HG02970 (cell line): ENCODE results near the gene WDR18.

Experiments
- ATAC-seq: cut with Tn5 transposase; IDR thresholded peaks from one replicate; pipeline ENCODE4 v1.9.1; 2021; ENCODE audit warnings: mild to moderate bottlenecking, moderate library complexity, moderate number of reproducible peaks; ENCODE audit not compliant: unreplicated experiment, low FRiP score

WDR18 gene

DNA sequence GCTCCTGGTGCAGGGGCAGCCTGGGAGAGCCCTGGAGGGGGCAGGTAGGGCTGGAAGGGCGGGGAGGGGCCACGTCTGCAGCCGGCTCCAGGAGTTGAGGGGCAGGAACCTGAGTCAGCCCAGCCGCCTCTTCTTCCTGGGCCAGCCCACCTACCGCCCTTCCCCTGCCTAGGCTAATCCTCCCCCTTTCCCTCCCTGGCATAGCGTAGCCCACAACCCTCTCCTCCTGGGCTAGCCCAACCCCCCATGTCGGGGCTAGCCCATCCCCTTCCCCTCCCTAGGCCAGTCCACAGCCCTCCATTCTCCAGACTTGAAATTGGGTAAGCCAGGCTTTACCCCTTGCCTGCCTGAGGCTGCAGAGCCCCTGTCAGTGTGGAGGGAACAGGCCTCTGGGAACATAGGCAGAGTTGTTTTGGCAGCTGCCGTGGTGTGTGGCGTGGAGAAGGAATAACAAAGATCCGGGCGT lies 20.6 kb upstream of the WDR18 start:
- ATAC-seq, result no peak

DNA sequence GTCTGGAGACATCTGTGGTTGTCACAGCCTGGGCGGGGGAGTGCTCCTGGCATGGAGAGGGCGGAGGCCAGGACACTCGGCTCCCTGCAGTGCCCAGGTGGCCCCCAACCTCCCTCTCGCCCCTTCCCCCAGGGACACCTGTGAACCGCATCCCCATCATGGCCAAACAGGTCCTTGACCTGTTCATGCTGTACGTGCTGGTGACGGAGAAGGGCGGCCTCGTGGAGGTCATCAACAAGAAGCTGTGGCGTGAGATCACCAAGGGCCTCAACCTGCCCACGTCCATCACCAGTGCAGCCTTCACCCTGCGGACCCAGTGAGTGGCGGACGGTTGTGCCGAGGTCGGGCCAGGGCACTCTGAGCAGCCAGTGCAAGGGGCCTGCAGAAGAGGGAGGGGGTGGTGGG lies 20.0 kb upstream of the WDR18 start:
- no peak for ATAC-seq

DNA sequence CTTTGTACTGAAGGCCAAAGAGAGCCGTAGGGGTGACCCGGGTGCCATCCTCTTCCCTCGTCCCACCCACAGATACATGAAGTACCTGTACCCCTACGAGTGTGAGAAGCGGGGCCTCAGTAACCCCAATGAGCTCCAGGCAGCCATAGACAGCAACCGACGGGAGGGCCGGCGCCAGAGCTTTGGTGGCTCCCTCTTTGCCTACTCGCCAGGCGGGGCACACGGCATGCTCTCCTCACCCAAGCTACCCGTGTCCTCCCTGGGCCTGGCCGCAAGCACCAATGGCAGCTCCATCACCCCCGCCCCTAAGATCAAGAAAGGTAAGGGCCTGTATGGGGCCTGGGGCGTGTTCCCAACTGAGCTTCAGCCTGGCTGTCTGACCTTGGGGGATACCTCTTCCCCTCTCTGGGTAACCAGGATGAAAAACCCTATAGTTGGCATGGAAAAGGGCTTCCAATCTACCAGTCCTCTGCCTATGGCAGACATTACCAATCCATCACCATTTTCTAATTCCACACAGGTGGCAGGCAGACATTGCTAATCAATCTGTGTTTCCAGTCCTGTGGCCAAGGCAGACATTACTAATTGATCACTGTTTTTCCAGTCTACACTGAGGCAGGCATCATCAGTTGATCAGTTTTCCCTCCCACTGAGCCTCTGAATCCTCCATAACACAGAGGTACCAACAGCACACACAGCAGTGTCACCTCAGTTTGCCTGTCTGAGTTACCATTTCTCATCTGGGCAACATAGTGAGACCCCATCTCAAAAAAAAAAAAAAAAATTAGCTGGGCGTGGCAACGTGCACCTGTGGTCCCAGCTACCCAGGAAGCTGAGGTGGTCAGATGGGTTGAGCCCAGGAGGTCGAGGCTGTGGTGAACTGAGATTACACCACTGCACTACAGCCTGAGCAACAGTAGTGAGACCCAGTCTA lies 19.1 kb upstream of the WDR18 start:
- ATAC-seq, result no peak

DNA sequence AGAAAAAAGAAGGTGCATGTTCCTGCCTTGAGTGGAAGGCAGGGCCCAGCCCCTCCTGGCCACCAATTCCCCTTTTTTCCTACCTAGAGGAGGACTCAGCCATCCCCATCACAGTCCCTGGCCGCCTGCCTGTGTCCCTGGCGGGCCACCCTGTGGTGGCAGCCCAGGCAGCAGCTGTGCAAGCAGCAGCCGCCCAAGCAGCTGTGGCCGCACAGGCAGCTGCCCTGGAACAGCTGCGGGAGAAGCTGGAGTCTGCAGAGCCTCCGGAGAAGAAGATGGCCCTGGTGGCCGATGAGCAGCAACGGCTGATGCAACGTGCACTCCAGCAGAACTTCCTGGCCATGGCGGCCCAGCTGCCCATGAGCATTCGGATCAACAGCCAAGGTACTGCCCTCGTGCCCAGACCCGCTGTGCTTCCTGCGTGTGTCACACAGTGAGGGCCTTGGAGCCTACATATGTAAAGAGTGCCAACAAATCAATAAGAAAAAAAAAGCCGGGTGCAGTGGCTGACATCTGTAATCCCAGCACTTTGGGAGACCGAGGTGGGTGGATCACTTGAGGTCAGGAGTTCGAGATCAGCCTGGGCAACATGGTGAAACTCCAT lies 17.6 kb upstream of the WDR18 start:
- no peak for ATAC-seq

DNA sequence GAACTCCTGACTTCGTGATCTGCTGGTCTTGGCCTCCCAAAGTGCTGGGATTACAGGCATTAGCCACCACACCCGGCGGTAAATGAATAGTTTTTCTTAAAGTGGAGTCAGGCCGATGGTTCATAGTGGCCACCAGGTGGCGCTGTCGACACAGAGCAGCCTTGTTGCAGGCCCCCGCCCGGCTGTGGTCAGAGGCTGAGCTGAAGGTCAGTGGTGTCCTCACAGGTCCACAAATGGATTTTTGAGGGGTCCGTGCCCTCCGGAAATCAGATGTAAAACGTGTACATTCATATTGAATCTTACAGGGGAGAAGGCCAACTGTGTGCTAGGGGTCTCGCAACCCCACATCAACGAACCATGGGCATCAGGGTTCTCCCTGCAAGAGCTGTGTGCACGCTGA lies 13.4 kb upstream of the WDR18 start:
- ATAC-seq, result no peak

DNA sequence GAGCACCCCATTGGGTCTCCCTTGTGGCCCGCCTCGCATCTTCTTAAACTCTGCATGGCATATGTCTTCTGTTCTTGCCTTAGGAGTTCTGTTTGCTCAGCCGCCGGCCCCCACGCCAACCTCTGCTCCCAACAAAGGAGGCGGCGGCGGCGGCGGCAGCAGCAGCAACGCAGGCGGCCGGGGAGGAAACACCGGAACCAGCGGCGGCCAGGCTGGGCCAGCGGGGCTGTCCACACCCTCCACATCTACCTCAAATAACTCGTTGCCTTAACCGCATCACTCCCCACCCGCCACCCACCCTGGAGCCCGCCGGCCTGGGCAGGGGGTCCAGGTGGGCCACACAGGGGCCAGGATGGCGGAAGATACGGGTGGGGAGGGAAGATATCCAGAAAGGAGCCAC lies 12.3 kb upstream of the WDR18 start:
- ATAC-seq, result no peak

DNA sequence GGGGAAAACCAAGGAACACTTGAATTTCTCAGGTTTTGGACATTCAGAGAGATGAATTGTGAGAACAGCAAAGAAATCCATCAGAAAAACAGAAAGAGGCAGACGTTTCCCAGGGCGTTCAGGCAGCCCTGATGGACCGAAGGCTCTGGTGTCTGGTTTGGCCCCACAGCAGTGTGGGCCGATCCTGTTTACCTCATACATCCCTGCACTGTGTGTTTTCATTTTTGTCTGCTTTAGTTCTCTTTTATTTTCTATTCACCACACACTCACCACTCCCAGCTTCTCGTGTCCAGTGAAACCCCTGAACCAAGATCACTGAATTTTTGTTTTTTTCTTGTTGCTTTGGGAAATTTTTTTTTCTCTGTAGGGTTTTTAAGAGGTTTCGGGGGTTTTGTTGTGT lies 11.9 kb upstream of the WDR18 start:
- ATAC-seq, result no peak

DNA sequence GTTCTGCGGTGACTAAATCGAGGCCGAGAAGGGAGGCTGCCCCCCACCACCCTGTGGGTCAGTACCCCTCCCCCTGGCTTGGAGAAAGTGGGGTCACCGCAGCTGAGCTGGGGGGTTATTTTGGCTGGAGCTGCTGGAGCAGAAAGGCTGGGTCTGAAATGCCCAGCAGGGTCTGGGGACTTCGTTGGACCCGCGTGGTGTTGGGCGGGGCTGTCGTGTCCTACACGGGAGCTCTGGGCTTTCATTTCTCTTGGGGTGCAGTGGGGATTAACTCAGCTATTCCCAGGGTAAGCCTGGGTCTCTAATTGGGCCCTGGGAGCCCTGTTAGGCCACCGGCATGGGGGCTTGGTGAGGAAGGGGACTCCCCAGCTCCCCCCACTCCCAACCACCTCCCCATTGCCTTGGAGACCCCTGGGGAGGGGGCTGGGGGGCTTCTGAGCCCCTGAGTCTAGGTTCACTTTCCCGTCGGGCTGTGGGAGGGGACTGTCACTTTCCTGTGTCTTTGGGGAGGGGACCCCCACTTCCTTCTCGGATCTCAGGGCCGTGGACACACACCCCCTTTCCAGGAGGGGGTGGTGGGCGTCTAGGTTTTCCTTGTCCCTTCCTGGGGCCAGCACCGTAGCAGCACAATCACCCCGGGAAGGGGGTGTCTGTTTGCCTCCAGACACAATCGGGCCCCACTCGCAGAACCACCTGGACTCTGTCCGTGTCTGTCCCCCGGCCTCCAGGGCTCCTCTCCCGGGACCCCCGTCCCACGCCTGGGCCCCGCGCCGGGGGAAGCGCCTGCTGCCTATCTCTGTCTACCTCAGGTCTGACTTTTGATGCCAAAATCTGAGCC lies 10.2 kb upstream of the WDR18 start:
- ATAC-seq, result no peak

DNA sequence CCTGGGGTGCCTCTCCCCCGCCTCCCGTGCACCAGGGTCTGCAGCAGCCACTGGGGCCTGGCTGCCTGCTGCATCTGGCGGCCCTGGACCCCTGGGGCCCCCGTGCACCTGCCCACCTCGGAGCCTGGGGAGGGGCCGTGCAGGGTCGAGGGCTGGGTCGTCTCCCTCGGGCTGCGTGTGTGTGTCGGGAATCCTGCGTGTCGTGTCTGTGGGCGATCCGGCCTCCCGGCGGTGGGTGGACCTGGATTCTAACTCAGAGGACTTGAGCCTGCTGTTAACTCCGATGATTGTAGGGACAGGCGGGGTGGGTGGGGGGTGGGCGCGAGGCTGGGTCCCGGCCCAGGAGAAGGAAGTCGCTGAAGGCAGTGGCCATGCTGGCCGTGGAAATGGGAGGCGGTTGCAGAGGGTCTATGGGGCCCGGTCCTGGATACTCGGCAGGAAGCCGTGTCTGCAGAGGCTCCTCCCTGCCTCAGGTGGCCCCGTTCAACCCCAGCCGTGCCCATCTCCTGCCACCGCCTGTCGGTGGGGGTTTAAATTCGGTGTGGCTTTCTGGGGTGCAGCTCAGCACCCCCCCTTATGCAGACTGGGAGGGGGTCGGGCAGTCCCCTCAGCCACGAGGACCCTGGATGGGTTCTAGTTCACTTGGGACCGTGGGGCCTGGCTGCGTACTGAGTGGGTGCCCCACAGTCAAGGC lies 9.4 kb upstream of the WDR18 start:
- ATAC-seq, result no peak

DNA sequence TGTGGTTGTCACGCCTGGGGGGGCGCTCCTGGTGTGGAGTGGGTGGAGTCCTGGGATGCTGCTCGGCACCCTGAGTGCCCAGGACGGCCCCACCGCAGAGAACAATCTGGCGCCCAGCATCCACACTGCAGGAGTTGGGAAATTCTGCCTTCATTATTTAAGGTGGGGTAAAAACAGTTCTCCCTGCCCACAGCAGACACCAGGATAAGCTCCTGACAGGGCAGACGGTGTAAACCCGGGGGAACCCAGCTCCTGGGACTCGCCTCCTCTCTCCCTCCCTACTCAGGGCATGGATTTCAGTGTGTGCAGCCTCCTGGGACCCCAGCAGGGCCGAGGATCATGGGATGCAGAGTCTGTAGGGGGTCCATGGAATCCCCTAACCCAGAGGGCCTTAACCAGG lies 7.7 kb upstream of the WDR18 start:
- ATAC-seq, result no peak

DNA sequence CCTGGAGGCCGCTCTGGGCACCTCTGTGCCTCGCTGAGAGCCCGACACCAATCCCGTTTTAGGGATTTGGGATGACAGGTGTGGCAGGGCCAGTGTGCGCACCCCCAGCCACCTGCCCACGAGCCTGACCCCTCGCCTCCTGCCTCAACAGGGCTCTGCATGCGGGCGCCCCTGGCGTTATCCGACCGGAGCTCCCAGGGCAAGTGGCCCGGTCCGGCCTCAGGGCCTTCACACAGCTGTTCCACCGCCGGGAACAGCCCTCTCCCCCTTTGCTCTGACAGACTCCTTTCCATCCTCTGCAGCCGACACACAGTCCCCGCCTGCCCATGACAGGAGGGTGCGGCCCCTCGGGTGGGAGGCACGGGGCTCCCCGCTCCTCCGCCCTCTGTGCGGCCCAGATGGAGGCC lies 7.1 kb upstream of the WDR18 start:
- no peak for ATAC-seq

DNA sequence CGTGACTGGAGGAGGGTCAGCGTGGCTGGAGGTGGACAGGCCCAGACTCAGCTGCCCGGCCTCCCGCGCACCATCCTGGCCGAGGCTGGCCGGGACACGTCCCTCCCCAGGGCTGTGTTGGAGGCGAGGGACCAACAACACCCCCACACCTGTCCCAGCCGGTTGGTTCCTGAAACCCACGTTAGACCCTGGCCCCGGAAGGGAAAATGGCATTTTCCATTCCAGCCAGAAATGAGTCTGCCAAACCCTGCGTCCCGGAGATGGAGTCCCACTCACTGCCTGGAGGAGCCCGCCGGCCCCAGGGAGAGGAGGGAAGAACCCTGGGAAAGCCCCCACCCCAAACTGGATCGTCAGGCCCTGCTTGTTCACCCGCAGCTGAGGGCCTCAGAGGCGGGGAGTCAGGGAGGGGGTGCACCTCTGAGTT lies 4.8 kb upstream of the WDR18 start:
- ATAC-seq, result no peak

DNA sequence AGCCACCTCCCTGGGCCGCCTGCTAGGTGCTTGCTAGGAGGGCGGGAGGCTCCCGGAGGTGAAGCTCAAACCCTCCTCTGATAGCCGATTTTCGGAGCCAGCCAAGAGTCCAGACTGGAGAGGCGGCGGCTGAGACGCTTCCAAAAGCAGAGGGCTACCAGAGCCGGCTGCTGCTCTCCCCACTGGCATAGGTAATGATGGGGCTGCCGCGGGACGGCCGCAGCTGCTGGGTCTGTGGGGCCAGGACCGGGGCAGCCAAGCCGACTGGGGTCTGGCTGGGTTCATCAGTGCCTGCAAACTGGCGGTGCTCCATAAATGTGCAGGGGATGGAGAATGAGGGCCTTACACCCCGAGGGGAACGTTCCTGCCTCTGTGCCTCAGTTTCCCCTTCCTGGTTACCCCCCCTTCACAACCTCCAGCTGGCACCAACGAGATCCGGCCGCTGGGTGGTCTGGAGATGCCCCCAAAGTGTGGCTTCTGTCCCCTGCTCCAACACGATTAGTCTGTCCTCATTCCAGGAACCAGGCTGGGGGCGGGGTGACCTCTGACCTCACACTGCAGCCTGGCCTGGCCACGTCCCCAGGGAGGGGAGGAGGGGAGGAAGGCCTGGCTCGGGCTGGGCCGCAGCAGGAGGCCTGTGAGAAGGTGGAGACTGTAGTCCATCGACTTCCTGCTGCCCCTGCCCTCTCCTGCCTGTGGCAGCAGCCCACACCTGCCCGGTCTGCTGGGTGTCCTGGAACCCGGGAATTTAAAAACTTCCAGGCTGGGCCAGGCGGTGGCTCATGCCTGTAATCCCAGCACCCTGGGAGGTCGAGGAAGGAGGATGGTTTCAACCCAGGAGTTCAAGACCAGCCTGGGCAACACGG lies 3.8 kb upstream of the WDR18 start:
- ATAC-seq, result no peak

DNA sequence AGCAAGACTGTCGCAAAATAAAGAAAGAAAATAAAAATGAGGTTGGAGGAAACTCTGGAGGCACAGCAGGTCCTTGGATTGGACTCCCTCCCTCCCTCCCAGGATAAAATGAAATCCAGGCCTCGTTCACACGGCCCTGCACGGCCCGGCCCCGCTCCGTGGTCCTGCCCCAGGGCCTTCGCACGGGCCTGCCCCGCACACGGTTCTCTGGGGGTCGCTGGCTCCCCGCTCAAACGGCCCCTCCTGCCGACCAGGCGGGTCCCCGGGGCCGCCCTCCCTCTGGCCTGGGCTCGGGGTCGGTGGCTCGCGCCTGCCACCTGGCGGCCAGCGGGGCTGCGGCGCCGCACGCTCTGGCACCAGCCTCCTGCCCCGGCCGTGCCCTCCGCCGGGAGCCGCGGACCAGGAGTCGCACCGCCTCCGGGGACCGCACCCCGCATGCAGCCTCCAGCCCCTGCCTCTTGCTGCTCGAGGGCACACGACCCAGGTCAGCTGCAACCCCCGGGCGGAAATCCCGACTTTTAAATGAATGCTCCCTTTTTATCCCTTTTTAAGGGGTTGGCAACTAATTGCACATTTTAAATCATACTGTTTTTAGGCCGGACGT lies 1.5 kb upstream of the WDR18 start:
- peak; percentile 64 for ATAC-seq

DNA sequence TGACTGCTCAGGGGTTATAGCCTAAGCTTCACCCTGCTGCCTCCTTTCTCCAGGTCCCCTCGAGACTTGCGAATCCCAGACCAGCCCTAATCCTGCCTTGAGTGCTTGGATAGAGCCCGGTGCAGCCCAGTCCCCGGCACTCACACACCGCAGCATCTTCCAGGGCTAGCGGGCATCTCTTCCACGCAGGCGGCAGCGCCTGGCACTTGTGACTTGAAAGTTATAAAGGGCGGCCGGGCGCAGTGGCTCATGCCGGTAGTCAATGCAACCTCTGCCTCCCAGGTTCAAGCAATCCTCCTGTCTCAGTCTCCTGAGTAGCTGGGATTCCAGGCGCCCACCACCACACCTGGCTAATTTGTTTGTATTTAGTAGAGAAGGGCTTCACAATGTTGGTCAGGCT lies 1.9 kb downstream of the WDR18 start:
- no peak for ATAC-seq

DNA sequence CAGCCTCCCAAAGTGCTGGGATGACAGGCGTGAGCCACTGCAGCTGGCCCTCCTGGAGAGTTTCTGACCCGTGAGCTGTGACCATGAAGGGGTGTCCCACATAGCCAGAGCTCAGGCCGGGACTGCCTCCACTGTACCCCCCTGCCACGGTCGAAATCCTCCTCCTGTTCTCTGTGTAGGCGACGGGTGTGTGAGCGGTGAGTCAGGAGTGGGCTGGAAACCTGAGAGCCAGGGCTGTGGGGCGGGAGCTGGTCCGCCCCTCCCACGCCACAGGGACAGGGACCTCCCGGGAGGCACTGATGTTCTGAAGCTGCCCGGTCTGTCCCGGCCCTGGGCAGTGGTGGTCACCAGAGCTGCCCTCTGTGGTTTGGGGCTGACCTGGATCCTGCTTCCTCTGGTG lies 3.9 kb downstream of the WDR18 start:
- no peak for ATAC-seq

DNA sequence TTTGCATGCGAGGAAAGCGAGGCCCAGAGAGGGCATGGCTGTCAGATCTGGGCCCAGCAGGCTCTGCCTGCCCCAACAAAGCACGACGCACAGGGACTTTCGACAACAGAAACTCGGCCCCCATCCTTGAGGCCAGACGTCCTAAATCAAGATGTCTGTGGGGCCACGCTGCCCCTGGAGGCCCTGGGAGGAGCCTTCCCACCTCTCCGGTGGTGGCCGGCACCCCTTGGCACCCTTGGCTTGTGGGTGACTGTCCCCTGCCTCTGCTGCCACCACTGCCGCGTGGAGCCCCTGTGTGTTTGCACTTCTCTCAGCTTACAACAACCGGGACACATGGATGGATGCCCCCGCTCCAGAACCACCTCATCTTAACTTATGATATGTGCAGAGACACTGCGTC lies 4.4 kb downstream of the WDR18 start:
- ATAC-seq, result no peak

DNA sequence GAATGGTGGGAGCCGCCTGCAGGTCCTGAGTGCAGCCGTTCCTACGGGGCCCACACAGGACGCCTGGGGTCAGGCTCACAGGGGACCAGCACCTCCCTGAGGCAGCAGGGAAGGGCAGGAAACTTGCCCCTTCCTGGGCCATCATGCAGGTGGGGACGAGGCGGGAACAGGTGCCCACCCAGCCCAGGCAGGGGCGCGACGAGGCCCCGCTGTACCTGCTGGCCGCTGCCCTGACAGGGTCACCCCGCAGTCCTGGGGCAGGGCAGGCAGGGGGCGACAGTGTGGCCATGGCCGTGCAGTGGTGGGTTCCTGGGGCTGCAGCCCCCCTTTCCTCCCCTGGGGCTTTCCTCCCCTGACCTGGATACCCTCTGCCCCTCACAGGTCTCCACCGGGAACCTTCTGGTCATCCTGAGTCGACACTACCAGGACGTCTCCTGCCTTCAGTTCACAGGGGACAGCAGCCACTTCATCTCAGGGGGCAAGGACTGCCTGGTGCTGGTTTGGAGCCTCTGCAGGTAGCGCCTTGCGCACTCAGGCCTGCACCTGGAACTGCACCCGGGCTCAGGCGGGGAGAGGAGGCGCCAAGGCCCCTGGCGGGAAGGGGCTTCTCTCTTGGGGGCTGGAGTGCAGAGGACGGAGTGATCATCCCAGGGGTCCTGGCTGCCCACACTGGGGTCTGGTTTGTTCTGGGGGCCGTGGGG lies 5.4 kb downstream of the WDR18 start:
- no peak for ATAC-seq
